C4-2B (cell line): Measurements from ENCODE around the gene PPP3CA.
A peak's percentile ranks its signal among the peaks of the same experiment; 100 is the strongest.

Source experiments
- H3K27ac ChIP-seq: fragments of 450-650 bp; 2 replicates; pipeline ENCODE4 v1.5.1; 2017
- CTCF ChIP-seq: fragments of 450-650 bp; conservative IDR thresholded peaks from 2 replicates; pipeline ENCODE4 v1.5.1; 2017; ENCODE audit warnings: mild to moderate bottlenecking
- ZFX ChIP-seq: fragments of 450-650 bp; IDR thresholded peaks from 2 replicates; pipeline ENCODE4 v1.6.1; 2017

Gene PPP3CA

GRCh38 chr4:100977746-100978397, 369.5 kb downstream of the PPP3CA start:
- peak overlapping the region; percentile 72; the same call in 1 of the 2 replicates for H3K27ac ChIP-seq
- TF ChIP-seq ZFX (no peak), CTCF (no peak)

- TF ChIP-seq ZFX (no peak), CTCF (no peak)
- peak overlapping the region; percentile 72 for H3K27ac ChIP-seq
These were observed 370.1 kb downstream of the PPP3CA start for GRCh38 chr4:100977274-100977673.
